ENCODE results near the gene ENC1.

DNA sequence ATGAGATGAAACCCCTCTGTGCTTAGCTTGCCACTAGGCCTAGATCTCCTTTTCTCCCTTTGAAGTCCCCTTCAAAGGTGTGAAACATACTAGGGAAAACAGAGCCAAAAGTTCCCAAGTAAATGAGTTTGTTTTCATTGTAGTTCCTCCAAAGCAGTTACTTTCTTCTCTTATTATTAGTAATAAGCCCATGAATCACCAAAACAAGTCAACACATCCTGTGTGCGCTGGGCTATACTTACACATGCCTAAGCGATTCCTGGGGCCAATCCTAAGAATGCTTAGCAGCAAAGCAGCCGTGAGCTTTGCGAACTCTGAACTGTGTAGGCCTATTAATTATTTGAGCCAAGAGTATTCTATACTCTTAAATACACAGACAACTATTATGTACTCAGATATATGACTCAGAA is 7.6 kb downstream of the ENC1 start:
- TF ChIP-seq EZH2 (IDR thresholded peaks at IDR 0.05; ENCODE audit: borderline replicate concordance, low read depth, low read length, poor library complexity, severe bottlenecking) = no peak
- TF ChIP-seq, protein P1, sequence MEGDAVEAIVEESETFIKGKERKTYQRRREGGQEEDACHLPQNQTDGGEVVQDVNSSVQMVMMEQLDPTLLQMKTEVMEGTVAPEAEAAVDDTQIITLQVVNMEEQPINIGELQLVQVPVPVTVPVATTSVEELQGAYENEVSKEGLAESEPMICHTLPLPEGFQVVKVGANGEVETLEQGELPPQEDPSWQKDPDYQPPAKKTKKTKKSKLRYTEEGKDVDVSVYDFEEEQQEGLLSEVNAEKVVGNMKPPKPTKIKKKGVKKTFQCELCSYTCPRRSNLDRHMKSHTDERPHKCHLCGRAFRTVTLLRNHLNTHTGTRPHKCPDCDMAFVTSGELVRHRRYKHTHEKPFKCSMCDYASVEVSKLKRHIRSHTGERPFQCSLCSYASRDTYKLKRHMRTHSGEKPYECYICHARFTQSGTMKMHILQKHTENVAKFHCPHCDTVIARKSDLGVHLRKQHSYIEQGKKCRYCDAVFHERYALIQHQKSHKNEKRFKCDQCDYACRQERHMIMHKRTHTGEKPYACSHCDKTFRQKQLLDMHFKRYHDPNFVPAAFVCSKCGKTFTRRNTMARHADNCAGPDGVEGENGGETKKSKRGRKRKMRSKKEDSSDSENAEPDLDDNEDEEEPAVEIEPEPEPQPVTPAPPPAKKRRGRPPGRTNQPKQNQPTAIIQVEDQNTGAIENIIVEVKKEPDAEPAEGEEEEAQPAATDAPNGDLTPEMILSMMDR (conservative IDR thresholded peaks at IDR 0.05; ENCODE audit: low read depth, low read length) = no peak
